GM18951 (cell line): ENCODE results near the gene CACNA2D1.

Source experiments
- POLR2A ChIP-seq: IDR thresholded peaks from 4 replicates; pipeline ENCODE4 v1.6.1; 2011; ENCODE audit warnings: mild to moderate bottlenecking; ENCODE audit not compliant: insufficient read length, insufficient read depth; ENCODE audit errors: extremely low read depth
- in situ Hi-C: fragments of 300-500 bp; cut with MboI; formaldehyde crosslinking; loops from one replicate; pipeline ENCODE4 v1.12.0; 2022; ENCODE audit warnings: low sequenced_read_pairs, mixed read lengths, inconsistent platforms; ENCODE audit not compliant: unreplicated experiment

The CACNA2D1 gene

GRCh38 chr7:81924494-81924893 is 519.1 kb downstream of the CACNA2D1 start:
- no peak for TF ChIP-seq POLR2A
- in situ Hi-C loops, result no loop called here

- TF ChIP-seq POLR2A, result no peak
- in situ Hi-C loops, result no loop called here
These were observed 524.1 kb downstream of the CACNA2D1 start for GRCh38 chr7:81919494-81919893.

GRCh38 chr7:81908220-81908619 is 535.4 kb downstream of the CACNA2D1 start:
- in situ Hi-C loops, result no loop called here
- no peak for TF ChIP-seq POLR2A

GRCh38 chr7:81903115-81903514 is 540.5 kb downstream of the CACNA2D1 start:
- in situ Hi-C loops, result no loop called here
- TF ChIP-seq POLR2A, result no peak

GRCh38 chr7:81902536-81902935 is 541.0 kb downstream of the CACNA2D1 start:
- no peak for TF ChIP-seq POLR2A
- in situ Hi-C loops, result no loop called here
